Measurements from ENCODE around the gene ANKRD17.
"Not testable (repeated sequence)": the region's sequence is repeated elsewhere in the genome, so short reads cannot be mapped to it uniquely, and the experiment has no call there.

Gene ANKRD17, protein sequence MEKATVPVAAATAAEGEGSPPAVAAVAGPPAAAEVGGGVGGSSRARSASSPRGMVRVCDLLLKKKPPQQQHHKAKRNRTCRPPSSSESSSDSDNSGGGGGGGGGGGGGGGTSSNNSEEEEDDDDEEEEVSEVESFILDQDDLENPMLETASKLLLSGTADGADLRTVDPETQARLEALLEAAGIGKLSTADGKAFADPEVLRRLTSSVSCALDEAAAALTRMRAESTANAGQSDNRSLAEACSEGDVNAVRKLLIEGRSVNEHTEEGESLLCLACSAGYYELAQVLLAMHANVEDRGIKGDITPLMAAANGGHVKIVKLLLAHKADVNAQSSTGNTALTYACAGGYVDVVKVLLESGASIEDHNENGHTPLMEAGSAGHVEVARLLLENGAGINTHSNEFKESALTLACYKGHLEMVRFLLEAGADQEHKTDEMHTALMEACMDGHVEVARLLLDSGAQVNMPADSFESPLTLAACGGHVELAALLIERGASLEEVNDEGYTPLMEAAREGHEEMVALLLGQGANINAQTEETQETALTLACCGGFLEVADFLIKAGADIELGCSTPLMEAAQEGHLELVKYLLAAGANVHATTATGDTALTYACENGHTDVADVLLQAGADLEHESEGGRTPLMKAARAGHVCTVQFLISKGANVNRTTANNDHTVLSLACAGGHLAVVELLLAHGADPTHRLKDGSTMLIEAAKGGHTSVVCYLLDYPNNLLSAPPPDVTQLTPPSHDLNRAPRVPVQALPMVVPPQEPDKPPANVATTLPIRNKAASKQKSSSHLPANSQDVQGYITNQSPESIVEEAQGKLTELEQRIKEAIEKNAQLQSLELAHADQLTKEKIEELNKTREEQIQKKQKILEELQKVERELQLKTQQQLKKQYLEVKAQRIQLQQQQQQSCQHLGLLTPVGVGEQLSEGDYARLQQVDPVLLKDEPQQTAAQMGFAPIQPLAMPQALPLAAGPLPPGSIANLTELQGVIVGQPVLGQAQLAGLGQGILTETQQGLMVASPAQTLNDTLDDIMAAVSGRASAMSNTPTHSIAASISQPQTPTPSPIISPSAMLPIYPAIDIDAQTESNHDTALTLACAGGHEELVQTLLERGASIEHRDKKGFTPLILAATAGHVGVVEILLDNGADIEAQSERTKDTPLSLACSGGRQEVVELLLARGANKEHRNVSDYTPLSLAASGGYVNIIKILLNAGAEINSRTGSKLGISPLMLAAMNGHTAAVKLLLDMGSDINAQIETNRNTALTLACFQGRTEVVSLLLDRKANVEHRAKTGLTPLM (N-terminal part only)

DNA sequence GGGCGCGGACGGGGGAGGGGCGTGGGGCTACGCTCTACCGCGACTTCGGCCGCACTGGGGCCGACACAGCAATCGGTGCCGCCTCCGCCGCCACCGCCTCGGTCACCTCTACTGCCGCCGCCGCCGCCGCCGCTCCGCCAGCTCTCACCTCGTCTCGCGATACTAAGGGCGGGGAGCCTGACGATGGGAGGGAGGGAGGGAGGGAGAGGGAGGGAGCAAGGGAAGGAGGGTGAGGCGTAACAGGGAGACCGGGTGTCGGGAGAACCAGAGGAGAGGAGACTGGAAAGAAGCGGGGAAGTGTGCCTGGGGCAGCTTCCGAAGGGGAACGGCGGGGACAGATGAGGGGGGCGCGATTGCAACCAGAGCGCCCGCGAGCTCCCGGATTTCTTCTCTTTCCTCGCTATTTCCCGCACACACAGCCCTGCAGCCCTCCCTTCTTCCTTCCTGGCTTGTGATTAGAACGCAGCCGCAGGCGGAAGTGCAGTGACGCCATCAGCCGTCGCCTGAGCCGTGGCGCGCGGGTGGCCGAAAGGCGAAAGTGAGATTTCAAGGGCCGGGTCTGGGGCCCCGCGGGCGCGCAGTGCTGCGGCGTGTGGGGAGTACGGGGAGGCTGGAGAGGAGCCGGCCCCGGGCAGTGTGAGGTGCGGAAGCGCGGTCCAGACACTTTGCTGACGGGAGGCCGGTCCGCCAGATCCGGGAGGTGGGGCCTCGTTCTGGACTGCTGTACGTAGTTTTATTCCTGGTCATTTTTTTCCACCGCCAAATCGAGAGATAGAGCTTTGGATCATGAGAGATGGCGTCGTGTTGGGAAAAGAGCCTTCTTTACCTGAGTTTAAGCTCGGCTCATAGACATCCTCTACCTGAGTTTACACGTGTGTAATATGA, at the start of gene ANKRD17:
Gene ANKRD17 (minus strand): TSS at position 113 of the 885 bp plus-strand sequence. CDS start 130 bp downstream, outside the sequence.
- DNase-seq (ENCODE audit: low spot score in 2 of 2): peak; percentile 93 to 96
- peak within 1 kb of the TSS; percentile 94 for H3K4me3 ChIP-seq
- peaks cover 25% of the 10 kb centered on the region for H3K4me1 ChIP-seq
- no peaks in the 10 kb centered on the region for H3K27me3 ChIP-seq (ENCODE audit: low read depth)
- peaks cover 12% of the 10 kb centered on the region; the same call in 1 of the 2 replicates for H3K36me3 ChIP-seq (replicated peaks)
- H3K9me3 ChIP-seq: no peaks in the 10 kb centered on the region
- in situ Hi-C loops (cut with MboI; ENCODE audit: low sequenced_read_pairs): no loop called here

DNA sequence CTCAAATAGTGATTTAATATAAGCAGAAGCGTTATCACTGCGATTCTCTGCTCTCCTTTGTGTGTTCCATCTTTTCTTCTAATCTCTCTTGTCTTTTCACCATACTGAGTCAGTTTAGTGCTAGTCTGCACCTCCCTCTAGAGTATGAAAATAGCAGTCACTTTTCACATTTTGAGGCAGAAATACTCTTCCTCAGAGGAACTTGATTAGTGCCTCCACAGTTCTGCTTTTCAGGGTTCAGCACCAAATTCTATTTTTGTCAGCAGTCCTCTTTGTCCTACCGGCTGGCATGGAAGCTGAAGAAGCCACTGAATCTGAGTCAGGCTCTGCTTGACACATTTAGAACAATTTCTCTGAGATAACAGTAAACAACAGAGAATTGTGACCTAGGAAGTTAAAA, 49.7 kb upstream of the ANKRD17 start:
- Histone ChIP-seq H3K4me1 (no peaks in the 10 kb centered on the region), H3K36me3 (replicated peaks) (no peaks in the 10 kb centered on the region), H3K4me3 (no peak overlapping the region), H3K9me3 (no peaks in the 10 kb centered on the region), H3K27me3 (ENCODE audit: low read depth) (peaks cover 11% of the 10 kb centered on the region)
- in situ Hi-C loops (cut with MboI; ENCODE audit: low sequenced_read_pairs): no loop called here
- no peak for DNase-seq (ENCODE audit: low spot score in 2 of 2)

DNA sequence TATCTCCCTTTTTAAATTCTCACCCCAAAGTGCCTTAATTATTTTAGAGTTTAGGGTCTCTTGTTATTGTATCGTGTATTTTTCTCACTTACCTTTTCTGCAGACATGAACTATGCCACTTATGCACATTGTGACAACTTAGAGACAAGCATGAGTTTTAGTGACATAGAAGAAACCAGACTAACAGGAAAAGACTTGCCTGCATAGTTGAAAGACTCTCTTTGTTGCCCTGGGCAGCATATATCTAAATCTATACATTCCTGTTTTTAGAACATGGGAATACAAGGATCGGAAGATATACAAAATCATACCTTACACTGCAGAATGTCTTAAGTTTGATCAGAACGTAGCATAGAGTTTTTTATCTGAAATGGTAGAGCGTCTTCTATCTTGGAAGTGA, 45.1 kb upstream of the ANKRD17 start:
- H3K36me3 ChIP-seq (replicated peaks): no peaks in the 10 kb centered on the region
- no peaks in the 10 kb centered on the region for H3K9me3 ChIP-seq
- H3K27me3 ChIP-seq (ENCODE audit: low read depth): peaks cover 11% of the 10 kb centered on the region
- no peak overlapping the region for H3K4me3 ChIP-seq
- no peaks in the 10 kb centered on the region for H3K4me1 ChIP-seq
- no peak for DNase-seq (ENCODE audit: low spot score in 2 of 2)
- in situ Hi-C loops (cut with MboI; ENCODE audit: low sequenced_read_pairs): no loop called here

DNA sequence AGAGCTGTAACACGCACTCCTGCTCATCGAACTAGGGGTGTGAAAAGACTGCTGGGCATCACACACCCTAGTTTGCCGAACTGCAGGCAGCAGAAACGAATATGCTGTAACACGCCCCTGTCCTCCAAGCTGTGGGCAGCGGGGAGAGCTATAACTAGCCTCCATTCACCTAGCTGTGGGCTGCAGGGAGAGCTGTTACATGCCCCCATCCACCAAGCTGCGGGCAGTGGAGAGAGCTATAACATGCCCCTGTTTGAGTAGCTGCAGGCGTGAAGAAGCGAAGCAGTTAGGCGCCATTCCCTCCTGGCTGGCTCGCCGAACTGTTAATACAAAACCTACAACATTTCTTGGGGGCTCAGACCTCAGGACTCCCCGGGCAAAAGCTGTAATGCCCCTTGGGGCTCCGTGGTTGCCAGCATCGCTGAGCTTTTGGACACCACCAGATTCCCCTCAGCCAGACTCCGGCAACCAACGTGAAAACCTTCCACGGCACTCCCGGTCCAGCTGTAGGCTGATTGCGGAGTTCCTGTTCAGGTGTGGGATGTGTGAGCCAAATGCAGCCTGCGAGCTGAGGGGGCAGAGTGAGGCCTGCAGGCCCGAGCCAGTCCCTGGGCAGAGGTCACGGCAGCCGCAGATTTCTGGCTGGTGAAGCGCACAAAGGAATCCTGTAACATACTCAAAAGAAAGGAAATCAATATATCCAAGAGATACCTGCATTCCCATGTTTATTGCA, 41.1 kb upstream of the ANKRD17 start:
- in situ Hi-C loops (cut with MboI; ENCODE audit: low sequenced_read_pairs): no loop called here
- Histone ChIP-seq H3K9me3 (no peaks in the 10 kb centered on the region), H3K4me1 (no peaks in the 10 kb centered on the region), H3K36me3 (replicated peaks) (no peaks in the 10 kb centered on the region), H3K27me3 (ENCODE audit: low read depth) (no peaks in the 10 kb centered on the region), H3K4me3 (no peak overlapping the region)
- no peak for DNase-seq (ENCODE audit: low spot score in 2 of 2)

DNA sequence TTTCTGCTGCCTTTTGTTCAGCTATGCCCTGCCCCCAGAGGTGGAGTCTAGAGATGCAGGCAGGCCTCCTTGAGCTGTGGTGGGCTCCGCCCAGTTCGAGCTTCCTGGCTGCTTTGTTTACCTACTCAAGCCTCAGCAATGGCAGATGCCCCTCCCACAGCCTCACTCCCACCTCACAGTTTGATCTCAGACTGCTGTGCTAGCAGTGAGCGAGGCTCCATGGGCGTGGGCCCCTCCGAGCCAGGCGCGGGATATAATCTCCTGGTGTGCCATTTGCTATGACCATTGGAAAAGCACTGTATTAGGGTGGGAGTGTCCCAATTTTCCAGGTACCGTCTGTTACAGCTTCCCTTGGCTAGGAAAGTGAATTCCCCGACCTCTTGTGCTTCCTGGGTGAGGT, 34.1 kb upstream of the ANKRD17 start:
- H3K36me3 ChIP-seq (replicated peaks); in situ Hi-C loops (cut with MboI; ENCODE audit: low sequenced_read_pairs); H3K9me3 ChIP-seq; H3K4me1 ChIP-seq; H3K27me3 ChIP-seq (ENCODE audit: low read depth); H3K4me3 ChIP-seq: not testable (repeated sequence)
- peak in 1 of 2 experiments; percentile 21 for DNase-seq (ENCODE audit: low spot score in 2 of 2)

DNA sequence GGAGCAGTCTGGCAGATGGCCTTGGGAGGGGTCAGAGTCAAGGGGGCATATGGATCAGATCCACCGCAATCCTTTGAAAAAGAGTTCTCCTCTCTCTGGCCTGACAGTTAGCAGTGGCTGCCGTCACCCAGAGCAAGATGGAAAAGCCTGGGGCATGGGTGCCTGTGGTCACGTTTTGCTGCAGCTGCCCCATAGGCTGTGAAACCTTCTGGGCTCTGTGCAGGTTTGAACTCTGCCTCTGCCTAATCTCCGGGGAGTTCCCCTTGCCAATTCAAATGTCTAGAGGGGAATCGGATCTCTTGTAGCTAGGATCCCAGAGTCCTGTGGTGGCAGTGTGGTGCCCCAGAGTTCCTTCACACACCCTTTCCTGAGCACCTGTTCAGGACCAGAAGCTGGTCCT, 23.4 kb upstream of the ANKRD17 start:
- Histone ChIP-seq H3K27me3 (ENCODE audit: low read depth) (no peaks in the 10 kb centered on the region), H3K4me3 (no peak overlapping the region), H3K9me3 (no peaks in the 10 kb centered on the region), H3K4me1 (no peaks in the 10 kb centered on the region), H3K36me3 (replicated peaks) (no peaks in the 10 kb centered on the region)
- in situ Hi-C loops (cut with MboI; ENCODE audit: low sequenced_read_pairs): no loop called here
- no peak for DNase-seq (ENCODE audit: low spot score in 2 of 2)

DNA sequence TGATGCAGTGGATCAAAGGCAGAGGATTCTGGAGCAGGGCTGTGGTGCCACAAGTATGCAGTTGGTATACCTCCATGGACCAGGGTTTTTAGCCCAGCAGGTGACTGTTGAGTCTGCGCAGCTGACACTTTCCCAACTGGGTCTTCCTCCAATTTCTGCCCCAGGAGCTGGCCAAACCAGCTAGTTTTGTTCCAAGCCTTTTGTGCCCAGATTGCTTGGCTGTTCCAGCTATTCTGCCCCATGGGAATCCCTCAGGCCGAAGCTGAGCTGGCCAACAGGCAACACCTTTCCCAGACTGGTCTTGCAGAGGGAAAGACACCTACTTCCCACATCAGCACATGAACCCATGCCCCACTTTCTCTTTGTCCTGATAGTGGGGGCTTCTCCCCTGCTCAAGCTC, 22.8 kb upstream of the ANKRD17 start:
- Histone ChIP-seq H3K36me3 (replicated peaks) (no peaks in the 10 kb centered on the region), H3K27me3 (ENCODE audit: low read depth) (no peaks in the 10 kb centered on the region), H3K9me3 (no peaks in the 10 kb centered on the region), H3K4me3 (no peak overlapping the region), H3K4me1 (no peaks in the 10 kb centered on the region)
- no peak for DNase-seq (ENCODE audit: low spot score in 2 of 2)
- in situ Hi-C loops (cut with MboI; ENCODE audit: low sequenced_read_pairs): no loop called here

DNA sequence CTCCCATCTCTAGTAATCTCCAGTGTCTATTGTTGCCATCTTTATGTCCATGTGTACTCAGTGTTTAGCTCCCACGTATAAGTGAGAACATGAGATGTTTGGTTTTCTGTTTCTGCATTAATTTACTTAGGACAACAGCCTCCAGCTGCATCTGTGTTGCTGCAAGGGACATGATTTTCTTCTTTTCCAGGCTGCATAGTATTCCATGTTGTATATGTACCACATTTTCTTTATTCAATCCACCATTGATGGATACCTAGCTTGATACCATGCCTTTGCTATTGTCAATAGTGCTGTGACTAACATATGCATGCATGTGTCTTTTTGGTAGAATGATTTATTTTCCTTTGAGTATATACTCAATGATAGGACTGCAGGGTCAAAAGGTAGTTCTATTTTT, 18.6 kb upstream of the ANKRD17 start:
- Histone ChIP-seq H3K4me1 (peaks cover 2% of the 10 kb centered on the region; the same call in 1 of the 2 replicates), H3K4me3 (no peak overlapping the region), H3K9me3 (no peaks in the 10 kb centered on the region), H3K27me3 (ENCODE audit: low read depth) (no peaks in the 10 kb centered on the region), H3K36me3 (replicated peaks) (no peaks in the 10 kb centered on the region)
- no peak for DNase-seq (ENCODE audit: low spot score in 2 of 2)
- in situ Hi-C loops (cut with MboI; ENCODE audit: low sequenced_read_pairs): no loop called here

DNA sequence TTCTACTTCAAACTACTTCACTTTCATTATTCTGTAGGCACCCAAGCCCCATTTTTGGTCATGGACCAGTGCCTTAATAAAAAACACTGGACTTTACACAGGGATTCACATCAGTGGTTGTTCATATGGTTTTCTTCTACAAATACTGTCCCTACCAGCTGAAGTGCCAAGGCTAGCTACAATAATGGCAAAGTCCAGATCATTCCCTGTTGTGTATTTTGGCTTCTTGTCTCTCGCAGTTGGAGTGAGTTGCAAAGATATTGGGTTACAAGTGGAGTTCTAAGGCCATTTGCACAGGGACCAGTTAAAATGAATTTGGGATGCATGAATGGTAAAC, 16.7 kb upstream of the ANKRD17 start:
- Histone ChIP-seq H3K4me3 (no peak overlapping the region), H3K4me1 (peaks cover 2% of the 10 kb centered on the region; the same call in 1 of the 2 replicates), H3K27me3 (ENCODE audit: low read depth) (peaks cover 3% of the 10 kb centered on the region; the same call in 1 of the 2 replicates), H3K36me3 (replicated peaks) (no peaks in the 10 kb centered on the region), H3K9me3 (no peaks in the 10 kb centered on the region)
- DNase-seq (ENCODE audit: low spot score in 2 of 2): no peak
- in situ Hi-C loops (cut with MboI; ENCODE audit: low sequenced_read_pairs): no loop called here

DNA sequence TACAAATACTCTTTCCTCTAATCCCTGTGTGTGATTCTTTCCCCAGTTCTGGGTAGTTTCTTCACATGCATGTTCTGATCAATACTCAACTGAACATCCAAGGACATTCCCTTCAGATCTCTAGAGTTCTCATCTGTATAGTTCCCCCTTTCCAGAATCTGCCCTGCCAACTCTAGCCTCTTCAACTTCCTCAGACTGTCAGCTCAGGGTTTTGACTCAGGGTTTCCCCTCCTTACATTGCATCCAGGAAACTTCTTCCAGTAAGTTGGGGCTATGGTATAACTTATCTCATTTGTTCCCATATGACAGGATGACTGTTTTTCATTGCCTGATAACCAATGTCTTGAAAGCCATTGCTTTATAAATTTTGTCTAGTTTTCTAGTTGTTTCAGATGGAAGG, 14.2 kb upstream of the ANKRD17 start:
- no peaks in the 10 kb centered on the region for H3K9me3 ChIP-seq
- no peaks in the 10 kb centered on the region for H3K36me3 ChIP-seq (replicated peaks)
- peaks cover 3% of the 10 kb centered on the region; the same call in 1 of the 2 replicates for H3K27me3 ChIP-seq (ENCODE audit: low read depth)
- no peak overlapping the region for H3K4me3 ChIP-seq
- DNase-seq (ENCODE audit: low spot score in 2 of 2): no peak
- in situ Hi-C loops (cut with MboI; ENCODE audit: low sequenced_read_pairs): no loop called here
- peaks cover 2% of the 10 kb centered on the region; the same call in 1 of the 2 replicates for H3K4me1 ChIP-seq

DNA sequence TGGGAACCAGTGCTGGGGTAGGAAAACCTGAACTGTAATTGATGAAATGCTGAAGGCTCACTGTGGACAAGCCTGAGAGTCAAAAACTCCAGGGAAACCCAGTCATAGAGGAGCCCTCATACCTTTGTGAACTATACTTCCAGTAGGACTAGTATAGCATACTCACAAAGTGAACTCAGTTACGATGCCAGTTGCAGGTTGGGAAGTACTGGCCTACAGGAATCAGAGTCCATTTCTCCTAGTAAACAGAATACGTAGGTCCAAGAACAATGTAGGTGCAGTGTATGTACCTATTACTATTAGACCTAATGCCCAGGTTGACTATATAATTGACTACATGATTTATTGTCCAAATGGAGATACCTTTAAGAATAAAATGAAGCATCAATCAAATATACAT, 8.5 kb upstream of the ANKRD17 start:
- DNase-seq (ENCODE audit: low spot score in 2 of 2): no peak
- Histone ChIP-seq H3K36me3 (replicated peaks) (no peaks in the 10 kb centered on the region), H3K27me3 (ENCODE audit: low read depth) (peaks cover 3% of the 10 kb centered on the region; the same call in 1 of the 2 replicates), H3K4me3 (no peak overlapping the region), H3K4me1 (no peaks in the 10 kb centered on the region), H3K9me3 (no peaks in the 10 kb centered on the region)
- in situ Hi-C loops (cut with MboI; ENCODE audit: low sequenced_read_pairs): no loop called here

DNA sequence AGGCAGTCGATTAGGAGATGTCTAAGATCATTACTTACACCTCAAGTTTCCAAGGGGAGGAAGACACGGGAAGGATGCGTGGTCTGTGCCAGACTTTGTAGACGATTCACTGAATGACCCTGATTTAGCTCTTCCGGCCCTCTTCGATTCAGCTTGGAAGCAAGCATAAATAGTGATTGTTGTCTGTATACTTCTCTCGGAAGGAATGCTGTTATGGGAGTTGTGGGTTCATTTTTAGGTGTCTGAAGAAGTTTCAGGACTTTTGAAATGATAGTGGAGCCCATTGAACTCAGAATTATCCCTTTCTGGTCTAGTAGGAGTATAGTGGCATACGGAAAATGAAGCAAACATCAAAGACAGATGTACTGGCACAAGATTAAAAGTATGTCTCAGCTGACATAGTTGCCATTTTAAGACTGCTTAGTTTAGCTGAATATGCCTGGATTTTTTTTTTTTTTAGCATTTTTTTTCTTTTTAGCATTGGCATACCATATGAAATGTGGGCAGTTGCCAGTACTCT, 1.0 kb upstream of the ANKRD17 start:
- Histone ChIP-seq H3K36me3 (replicated peaks) (peaks cover 12% of the 10 kb centered on the region; the same call in 1 of the 2 replicates), H3K4me3 (peak overlapping the region; percentile 94), H3K4me1 (peaks cover 21% of the 10 kb centered on the region), H3K9me3 (no peaks in the 10 kb centered on the region), H3K27me3 (ENCODE audit: low read depth) (no peaks in the 10 kb centered on the region)
- peak; percentile 3 to 23 for DNase-seq (ENCODE audit: low spot score in 2 of 2)
- in situ Hi-C loops (cut with MboI; ENCODE audit: low sequenced_read_pairs): no loop called here
